Gastrocnemius medialis (tissue), 4 donors: ENCODE results near the gene HDAC3. TPM values are rescaled to one million over a fixed set of nuclear protein-coding genes. Genes with fewer than 3 reads are reported as not detected.
A peak's percentile ranks its signal among the peaks of the same experiment; 100 is the strongest.

Experiments
- ATAC-seq, 2 donors: fragments of 150-250 bp; one replicate each; pipeline ENCODE4 v1.9.1; 2016
- DNase-seq, 2 donors: peaks; one replicate each; pipeline ENCODE4 v3.0.0-alpha.2; 2019
- H3K27ac ChIP-seq, 4 donors: fragments of 200-600 bp; sonication (generic); 1 replicate in 1 of 4; 2 replicates in 3 of 4; pipeline ENCODE4 v1.5.1; 2016 to 2018; ENCODE audit warnings: mild to moderate bottlenecking in 2 of 4, moderate library complexity in 1 of 4
- H3K27me3 ChIP-seq, 3 donors: fragments of 200-600 bp; sonication (generic) in 2 of 3; 1 replicate in 1 of 3; 2 replicates in 2 of 3; pipeline versions ENCODE4 v1.5.1 to v1.6.0; 2016 to 2019; ENCODE audit warnings: mild to moderate bottlenecking in 1 of 3, moderate library complexity in 1 of 3
- H3K36me3 ChIP-seq, 2 donors: fragments of 200-600 bp; sonication (generic) in 1 of 2; one replicate each; pipeline ENCODE4 v1.5.1; 2017 to 2018
- H3K4me1 ChIP-seq, 2 donors: fragments of 200-600 bp; sonication (generic) in 1 of 2; one replicate each; pipeline ENCODE4 v1.5.1; 2016 to 2017; ENCODE audit warnings: mild to moderate bottlenecking in 2 of 2
- H3K4me3 ChIP-seq, 4 donors: fragments of 200-600 bp; sonication (generic) in 3 of 4; 1 replicate in 1 of 4; 2 replicates in 3 of 4; pipeline ENCODE4 v1.5.1; 2016 to 2019; ENCODE audit warnings: mild to moderate bottlenecking in 2 of 4
- H3K9me3 ChIP-seq, 3 donors: fragments of 200-600 bp; sonication (generic) in 2 of 3; 1 replicate in 1 of 3; 2 replicates in 2 of 3; pipeline ENCODE4 v1.5.1; 2016 to 2019
- CTCF ChIP-seq, 5 experiments: fragments of 450-650 bp in 3 of 5; fragments of 200-600 bp in 2 of 5; sonication (generic) in 2 of 5; IDR thresholded peaks in 4 of 5; conservative IDR thresholded peaks in 1 of 5; 1 replicate in 4 of 5; 2 replicates in 1 of 5; pipeline ENCODE4 v1.5.1; 2016 to 2019; ENCODE audit warnings: antibody characterized with exemption in 5 of 5, mild to moderate bottlenecking in 3 of 5, moderate library complexity in 3 of 5
- POLR2A ChIP-seq, 2 donors: fragments of 450-650 bp; IDR thresholded peaks; one replicate each; pipeline ENCODE4 v1.6.1; 2017; ENCODE audit warnings: antibody characterized with exemption in 2 of 2, mild to moderate bottlenecking in 2 of 2, moderate library complexity in 2 of 2
- in situ Hi-C, 4 donors: fragments of 200-750 bp; cut with MboI; loops; one replicate each; pipeline versions ENCODE4 v1.15.0 to v1.8.0; 2017; ENCODE audit warnings: low sequenced_read_pairs in 4 of 4
- intact Hi-C: fragments of 100-400 bp; cut with DNase I; formaldehyde crosslinking; loops from one replicate; pipeline ENCODE4 v1.15.1; 2023; ENCODE audit warnings: low total_unique reads
- total RNA-seq, 4 donors: library from RNA; depleted of rRNA; stranded (reverse); fragments of >200 nt; gene quantifications; one replicate each; pipeline versions ENCODE4 v1.1.0 to v1.2.3, GENCODE V29; 2016

HDAC3 gene
- total RNA-seq, 4 donors from 2014 or later: 29.8 to 40.7 (median 35.7) TPM

- ATAC-seq (no peak), DNase-seq (no peak)
- peaks cover 16 to 22% of the 10 kb centered on the region in 2 donors for H3K4me1 ChIP-seq
- TF ChIP-seq CTCF (IDR thresholded peaks at IDR 0.05 in 4 of 5, conservative IDR thresholded peaks at IDR 0.05 in 1 of 5) (no peak), POLR2A (IDR thresholded peaks at IDR 0.05) (no peak)
- intact Hi-C loops: no loop called here
- H3K27ac ChIP-seq: no peak overlapping the region
- no peak overlapping the region for H3K4me3 ChIP-seq
- H3K9me3 ChIP-seq: no peaks in the 10 kb centered on the region
- H3K27me3 ChIP-seq: peaks cover 5 to 16% (median 12%) of the 10 kb centered on the region in 3 donors
- no peaks in the 10 kb centered on the region for H3K36me3 ChIP-seq
- in situ Hi-C loops: no loop called here
Observed at GRCh38 chr5:141638771-141639170, 2.1 kb upstream of the HDAC3 start.

- H3K9me3 ChIP-seq: no peaks in the 10 kb centered on the region
- in situ Hi-C loops: no loop called here
- H3K27ac ChIP-seq: peak overlapping the region in 1 of 4 donors; percentile 83
- intact Hi-C loops: no loop called here
- H3K4me1 ChIP-seq: peaks cover 17 to 22% of the 10 kb centered on the region in 2 donors
- TF ChIP-seq POLR2A (IDR thresholded peaks at IDR 0.05) (no peak), CTCF (IDR thresholded peaks at IDR 0.05 in 4 of 5, conservative IDR thresholded peaks at IDR 0.05 in 1 of 5) (peak in 3 of 5 experiments; percentile 18 to 29 (median 27))
- peaks cover 5 to 16% (median 12%) of the 10 kb centered on the region in 3 donors for H3K27me3 ChIP-seq
- DNase-seq (peak in 1 of 2 donors; percentile 37), ATAC-seq (no peak)
- no peaks in the 10 kb centered on the region for H3K36me3 ChIP-seq
- peak overlapping the region; percentile 64 to 91 (median 88) for H3K4me3 ChIP-seq
Observed at GRCh38 chr5:141637767-141638419, 1.2 kb upstream of the HDAC3 start.

- ATAC-seq (peak; percentile 53 to 64), DNase-seq (no peak)
- Histone ChIP-seq H3K4me3 (peak overlapping the region; percentile 64 to 91 (median 88)), H3K27me3 (peaks cover 5 to 16% (median 12%) of the 10 kb centered on the region in 3 donors), H3K9me3 (no peaks in the 10 kb centered on the region), H3K36me3 (peaks cover 0 to 3% of the 10 kb centered on the region in 2 donors), H3K4me1 (peaks cover 22 to 23% of the 10 kb centered on the region in 2 donors), H3K27ac (peak overlapping the region; percentile 45 to 92 (median 78))
- TF ChIP-seq CTCF (IDR thresholded peaks at IDR 0.05 in 4 of 5, conservative IDR thresholded peaks at IDR 0.05 in 1 of 5): no peak
- TF ChIP-seq POLR2A (IDR thresholded peaks at IDR 0.05): no peak
- intact Hi-C loops: no loop called here
- in situ Hi-C loops: no loop called here
Observed at GRCh38 chr5:141637123-141637766, 596 bp upstream of the HDAC3 start.

GRCh38 chr5:141636106-141636412, 590 bp downstream of the HDAC3 start:
- Histone ChIP-seq H3K27ac (peak overlapping the region; percentile 74 to 92 (median 86)), H3K4me3 (peak overlapping the region; percentile 64 to 91 (median 88)), H3K36me3 (peaks cover 0 to 4% of the 10 kb centered on the region in 2 donors), H3K27me3 (peaks cover 5 to 16% (median 12%) of the 10 kb centered on the region in 3 donors), H3K4me1 (peaks cover 22 to 26% of the 10 kb centered on the region in 2 donors), H3K9me3 (no peaks in the 10 kb centered on the region)
- ATAC-seq (peak; percentile 11 to 33), DNase-seq (no peak)
- in situ Hi-C loops (no loop called here), intact Hi-C loops (loop anchor here (1.0 kb wide), 1 partner anchor 17 kb away; no protein-coding TSS in a partner anchor)
- TF ChIP-seq POLR2A (IDR thresholded peaks at IDR 0.05) (no peak), CTCF (IDR thresholded peaks at IDR 0.05 in 4 of 5, conservative IDR thresholded peaks at IDR 0.05 in 1 of 5) (no peak)
